ENCODE data around the gene LMCD1.

The LMCD1 gene

DNA sequence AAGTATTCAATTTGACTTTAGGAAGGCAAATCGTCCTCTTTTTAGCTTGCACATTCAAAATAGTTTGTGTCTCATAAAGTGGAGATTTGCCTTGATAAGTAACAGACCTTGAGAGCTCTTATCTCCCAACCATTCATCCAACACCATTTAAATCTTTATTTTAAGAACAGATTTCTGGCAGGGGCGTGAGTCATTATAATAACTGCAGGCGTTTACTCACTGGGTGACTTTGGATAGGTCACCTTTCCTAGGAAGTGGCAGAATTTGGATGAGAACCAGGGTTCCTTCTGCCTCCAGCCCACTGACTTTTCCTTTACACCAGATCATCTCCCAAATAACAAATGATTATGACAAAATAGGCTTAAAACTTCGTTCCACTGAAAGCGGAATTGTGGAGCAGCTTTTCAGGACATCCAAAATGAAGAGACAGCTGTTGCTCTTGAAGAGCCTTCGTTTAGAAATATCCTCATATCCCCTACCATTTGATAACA is 5.0 kb downstream of the LMCD1 start:
- peak; percentile 71 for DNase-seq

- no peak for DNase-seq
Observed at GRCh38 chr3:8507496-8507895, 5.9 kb downstream of the LMCD1 start.

GRCh38 chr3:8509961-8510360 is 8.3 kb downstream of the LMCD1 start:
- DNase-seq: peak; percentile 100

DNA sequence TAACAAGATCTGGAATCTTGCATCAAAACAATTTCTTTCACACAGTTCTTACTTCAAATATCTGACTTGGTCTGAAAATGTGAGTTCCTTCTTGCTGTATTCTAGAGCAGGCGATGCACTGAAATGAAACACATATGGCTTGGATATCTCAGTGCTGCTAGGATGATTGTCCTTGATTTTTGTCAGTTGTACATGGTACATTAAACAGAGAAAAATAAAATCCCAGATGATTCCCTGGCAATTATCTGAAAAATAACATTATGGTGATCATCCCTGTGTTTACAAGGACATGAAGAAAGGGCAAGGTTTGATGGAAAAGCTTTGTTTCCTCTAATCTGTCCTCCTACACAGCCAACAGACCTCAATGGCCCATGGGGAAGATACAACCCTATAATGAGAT is 10.6 kb downstream of the LMCD1 start:
- DNase-seq: no peak

- DNase-seq: no peak
Observed at GRCh38 chr3:8516047-8516661, 14.5 kb downstream of the LMCD1 start.

DNA sequence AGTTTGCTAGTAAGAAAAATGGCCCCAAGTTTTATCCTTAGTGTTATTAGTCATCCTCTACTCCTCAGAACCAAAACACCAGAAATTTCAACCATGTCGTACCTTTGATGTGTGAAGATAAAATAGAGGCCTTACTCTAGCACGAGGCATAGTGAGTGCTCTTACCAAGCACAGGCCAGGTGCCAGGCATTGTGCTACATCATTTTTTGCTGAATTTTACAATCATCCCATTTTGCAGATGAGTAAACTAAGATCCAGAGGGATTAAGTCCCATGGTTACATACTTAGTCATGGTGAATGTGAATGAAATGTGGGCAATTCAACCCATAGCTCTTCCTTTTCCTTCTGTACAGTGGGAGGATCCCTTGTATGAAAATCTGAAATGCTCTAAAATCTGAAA is 15.2 kb downstream of the LMCD1 start:
- DNase-seq: no peak

GRCh38 chr3:8517487-8517886 is 15.9 kb downstream of the LMCD1 start:
- DNase-seq: no peak

DNA sequence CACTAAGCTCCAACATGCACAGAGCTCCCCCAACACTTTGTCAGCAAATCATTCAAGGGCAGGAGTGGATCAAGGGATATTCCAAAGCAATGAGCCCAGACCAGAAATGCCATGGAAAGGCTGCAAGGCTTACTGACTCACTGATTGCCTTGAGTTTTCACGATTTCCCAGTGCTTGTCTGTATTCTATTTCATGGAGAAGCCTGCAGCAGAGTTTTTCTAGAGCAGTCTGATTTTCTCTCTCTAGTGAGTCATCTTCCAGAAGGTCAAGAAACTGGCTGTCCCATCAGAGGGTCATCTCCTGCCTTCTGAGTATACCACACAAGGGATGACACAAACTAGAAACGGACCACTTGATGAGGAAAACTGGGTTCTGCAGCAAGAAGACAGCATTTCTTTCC is 16.5 kb downstream of the LMCD1 start:
- DNase-seq: peak; percentile 79

DNA sequence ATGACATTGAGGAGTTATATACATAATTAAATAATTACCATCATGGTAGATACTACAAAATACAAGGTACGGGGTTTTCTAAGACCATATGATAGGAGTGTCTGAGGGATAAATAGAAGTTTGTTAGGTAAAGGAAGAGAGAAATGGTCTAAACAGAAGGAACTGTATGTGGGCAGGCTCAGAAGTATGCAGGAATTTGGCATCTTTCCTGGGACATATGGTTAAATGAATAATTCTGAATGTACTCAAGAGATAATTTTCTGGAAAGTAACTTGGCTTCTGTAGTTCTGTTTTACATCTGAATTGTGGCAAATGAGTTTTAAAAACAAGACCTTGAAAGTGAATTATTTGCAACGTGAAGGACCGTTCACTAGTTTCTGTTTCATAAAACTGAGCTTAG is 17.5 kb downstream of the LMCD1 start:
- peak; percentile 81 for DNase-seq

DNA sequence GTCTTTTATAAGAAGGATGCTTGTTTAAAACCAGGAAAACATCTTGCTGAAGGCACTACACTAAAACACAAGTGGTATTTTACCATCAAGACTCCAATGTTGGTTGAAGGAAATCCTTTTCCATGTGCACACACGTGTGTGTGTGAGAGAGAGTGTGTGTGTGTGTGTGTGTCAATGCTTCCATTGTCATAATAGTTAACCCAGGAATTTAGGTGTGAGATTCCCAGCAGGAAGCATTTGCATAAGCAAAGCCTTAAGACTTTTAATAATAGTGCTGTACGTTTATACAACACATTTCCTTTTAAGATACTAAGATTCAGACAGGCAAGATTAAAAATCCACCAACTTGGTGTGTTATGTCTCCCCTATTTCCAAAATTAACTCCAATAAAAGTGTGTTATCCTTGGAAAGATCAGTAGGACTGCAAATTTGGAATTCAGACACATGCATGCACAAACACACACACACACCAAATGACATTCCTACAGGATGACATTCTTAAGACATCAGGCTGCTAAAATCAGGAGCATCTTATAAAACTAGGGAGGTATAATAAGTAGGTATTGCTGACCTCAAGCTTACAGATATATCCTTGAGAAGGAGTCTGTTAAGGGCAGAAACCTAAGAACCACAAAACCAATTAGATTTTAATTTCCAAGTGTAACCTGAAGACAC is 18.3 kb downstream of the LMCD1 start:
- peak; percentile 13 for DNase-seq

GRCh38 chr3:8520816-8521403 is 19.3 kb downstream of the LMCD1 start:
- DNase-seq: no peak

- DNase-seq: no peak
Observed at GRCh38 chr3:8523041-8523440, 21.4 kb downstream of the LMCD1 start.

GRCh38 chr3:8524249-8524648 is 22.6 kb downstream of the LMCD1 start:
- no peak for DNase-seq

- no peak for DNase-seq
Observed at GRCh38 chr3:8524656-8525399, 23.2 kb downstream of the LMCD1 start.

GRCh38 chr3:8525893-8526292 is 24.3 kb downstream of the LMCD1 start:
- DNase-seq: no peak

DNA sequence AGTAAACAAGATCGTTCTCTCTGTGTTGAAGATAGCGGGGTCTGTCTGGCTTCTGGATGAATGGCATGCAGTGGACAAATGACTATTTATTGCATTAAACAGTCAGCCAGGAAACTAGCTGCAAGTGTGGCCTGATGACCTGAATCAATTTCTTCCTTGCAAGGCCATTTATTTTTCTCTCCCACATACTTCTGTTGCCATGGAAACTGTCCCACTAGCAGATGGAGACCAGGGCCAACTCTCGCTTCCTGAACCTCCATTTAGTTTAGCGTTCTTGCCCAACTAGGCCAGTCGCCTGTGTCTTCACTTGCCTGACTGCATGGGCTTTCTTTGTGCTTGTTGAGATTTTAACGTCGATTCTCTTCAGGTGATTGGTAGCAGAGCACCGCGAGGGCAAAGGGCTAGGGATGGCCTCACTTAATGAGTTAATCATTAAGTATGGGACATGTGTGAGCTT is 27.6 kb downstream of the LMCD1 start:
- no peak for DNase-seq

- peak; percentile 37 for DNase-seq
Observed at GRCh38 chr3:8529738-8530525, 28.3 kb downstream of the LMCD1 start.

DNA sequence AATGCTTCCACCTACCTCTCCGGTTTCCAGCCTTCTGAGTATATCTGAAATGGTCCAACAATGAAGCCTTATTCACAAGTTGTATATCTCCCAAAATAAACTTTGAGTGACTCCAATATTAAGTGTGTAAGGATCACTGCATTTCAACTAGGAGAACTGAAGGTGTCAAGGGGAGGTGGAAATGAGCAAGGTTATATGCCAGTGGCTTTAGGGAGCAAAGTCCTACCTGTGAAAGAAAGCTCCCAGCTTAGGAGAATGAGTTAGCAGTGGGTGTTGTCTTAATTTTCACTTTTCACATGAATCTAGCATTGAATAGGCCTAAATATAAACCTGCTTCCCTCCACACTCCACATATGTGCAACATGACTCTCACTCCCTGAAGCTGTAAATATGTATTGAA is 29.0 kb downstream of the LMCD1 start:
- no peak for DNase-seq

DNA sequence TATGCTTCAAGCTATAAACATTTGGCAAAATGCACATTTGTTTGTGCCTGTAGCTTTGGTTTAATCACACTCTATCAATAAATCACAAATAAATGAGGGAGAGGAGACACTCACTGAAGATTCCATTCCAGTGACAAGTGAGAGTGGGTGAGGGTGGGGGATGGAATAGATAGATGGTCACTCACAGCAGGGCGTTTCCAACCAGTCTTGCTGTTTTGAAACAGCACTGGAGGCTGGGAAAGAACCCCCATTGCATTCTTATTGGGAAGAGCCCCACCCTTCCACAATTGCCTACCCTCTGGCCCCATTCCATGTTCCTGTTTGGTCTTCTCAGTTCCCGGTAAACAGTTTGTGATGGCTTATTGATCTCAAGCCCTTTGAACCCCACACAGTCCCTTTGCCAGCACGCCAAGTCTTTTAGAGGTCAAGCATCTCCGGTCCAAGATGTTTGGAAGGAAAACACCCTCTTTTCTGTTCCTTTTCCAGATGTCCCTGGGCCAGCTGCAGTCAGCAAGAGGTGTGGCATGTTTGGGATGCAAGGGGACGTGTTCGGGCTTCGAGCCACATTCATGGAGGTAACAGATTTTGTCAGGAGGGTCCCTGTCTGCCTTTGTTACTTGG is 30.7 kb downstream of the LMCD1 start:
- DNase-seq: peak; percentile 82

DNA sequence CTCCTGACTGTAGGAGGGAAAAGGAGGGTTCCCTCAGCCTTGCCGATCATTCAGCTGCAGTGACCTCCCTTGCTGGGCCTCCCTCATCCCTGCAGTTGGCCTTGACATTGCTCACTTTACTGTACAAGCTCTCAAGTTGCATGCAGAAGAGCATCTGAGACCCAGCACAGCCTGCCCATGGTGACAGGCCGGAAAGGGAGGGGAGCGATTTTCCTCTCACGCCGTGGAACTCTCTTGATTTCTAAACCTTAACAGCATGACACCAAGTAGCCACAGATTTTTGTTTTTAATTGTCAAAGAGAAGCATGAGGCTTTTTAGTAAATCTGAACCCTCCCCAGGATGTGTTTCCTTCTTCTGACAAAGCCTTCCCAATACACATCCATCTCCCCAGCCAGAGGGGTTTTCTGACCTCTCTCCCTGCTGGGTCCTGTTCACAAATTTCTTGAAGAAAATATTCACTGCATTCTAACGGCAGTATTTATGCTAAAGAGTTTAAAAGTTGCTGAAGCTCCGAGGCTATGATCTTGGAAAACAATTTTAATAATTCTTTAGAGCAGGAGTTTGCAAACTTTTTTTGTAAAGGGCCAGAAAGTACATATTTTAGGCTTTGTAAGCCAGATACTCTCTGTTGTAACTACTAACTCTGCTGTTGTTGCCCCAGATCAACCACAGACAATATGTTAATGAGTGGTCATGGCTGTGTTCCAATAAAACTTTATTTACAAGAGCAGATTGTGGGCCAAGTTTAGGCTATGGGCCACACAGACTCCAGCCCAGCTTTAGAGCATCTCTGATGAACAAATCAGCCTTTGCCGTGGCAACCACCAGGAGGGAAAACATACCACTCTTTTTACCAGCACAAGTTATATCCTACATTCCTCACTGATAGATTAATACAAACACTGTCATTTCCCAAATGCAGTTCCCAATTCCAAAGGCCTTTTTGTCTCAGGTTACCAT is 34.8 kb downstream of the LMCD1 start:
- DNase-seq: peak; percentile 44

DNA sequence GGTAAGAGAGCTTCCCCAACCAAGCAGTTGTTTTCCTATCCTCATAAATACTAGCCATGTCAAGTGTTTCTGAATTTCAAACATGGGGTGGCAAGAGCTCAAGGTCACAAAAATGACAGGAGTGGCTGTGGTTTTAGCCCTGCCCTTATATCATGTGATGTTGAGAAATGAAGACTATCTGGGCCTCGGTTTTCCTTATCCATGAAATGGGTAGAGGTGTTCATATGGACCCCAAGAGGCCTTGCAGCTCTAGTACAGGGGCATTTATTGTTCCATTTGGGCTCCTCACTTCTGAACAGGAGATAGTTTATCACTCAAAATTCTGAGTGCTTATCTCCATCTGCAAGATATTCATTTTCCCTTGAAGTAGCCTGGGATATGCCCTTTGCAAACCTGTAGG is 35.8 kb downstream of the LMCD1 start:
- DNase-seq: no peak
